AG09309 (cell line): ENCODE results near the gene EFHC1.

Experiments
- DNase-seq: peaks from one replicate; pipeline ENCODE4 v3.0.0-alpha.2; 2010; ENCODE audit warnings: low read depth
- H3K4me3 ChIP-seq: 2 replicates; pipeline ENCODE4 v1.5.1; 2011; ENCODE audit warnings: mild to moderate bottlenecking, low read depth, low read length, moderate library complexity; ENCODE audit not compliant: control insufficient read depth
- CTCF ChIP-seq: IDR thresholded peaks from 2 replicates; pipeline ENCODE4 v1.5.1; 2011; ENCODE audit warnings: mild to moderate bottlenecking, low read depth, low read length, inconsistent platforms; ENCODE audit not compliant: insufficient read depth, control insufficient read depth; ENCODE audit errors: missing control alignments

The EFHC1 gene

DNA sequence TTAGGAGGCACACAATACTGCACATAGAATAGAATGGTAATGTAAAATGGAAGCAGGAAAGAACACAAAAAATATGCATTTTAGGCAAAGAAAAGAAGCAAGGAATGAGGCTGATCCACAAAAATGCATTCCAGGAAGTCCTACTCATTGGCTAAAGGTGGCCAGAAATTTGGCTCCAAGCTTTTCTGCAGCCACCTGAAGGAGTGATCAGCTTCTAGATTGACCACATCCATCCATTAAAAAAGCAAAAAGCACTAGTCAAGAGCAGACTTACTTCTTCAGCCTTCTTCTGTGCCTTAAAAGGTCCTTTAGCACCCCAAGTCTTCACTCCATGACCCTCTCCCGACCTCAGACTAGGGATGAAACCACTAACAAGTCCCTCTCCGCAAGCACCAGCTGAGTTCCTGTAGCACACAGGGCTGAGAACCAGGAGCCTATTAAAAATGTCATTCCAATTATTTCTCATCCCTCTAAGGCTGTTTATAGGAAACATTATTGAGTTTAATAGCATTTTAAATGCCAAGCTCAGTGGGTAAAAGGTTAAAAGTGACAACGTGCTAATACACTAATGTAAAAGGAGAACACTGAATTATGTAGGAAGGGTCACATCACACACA is 120.3 kb downstream of the EFHC1 start:
- peak; percentile 29 for DNase-seq
- no peak overlapping the region for H3K4me3 ChIP-seq
- no peak for TF ChIP-seq CTCF

DNA sequence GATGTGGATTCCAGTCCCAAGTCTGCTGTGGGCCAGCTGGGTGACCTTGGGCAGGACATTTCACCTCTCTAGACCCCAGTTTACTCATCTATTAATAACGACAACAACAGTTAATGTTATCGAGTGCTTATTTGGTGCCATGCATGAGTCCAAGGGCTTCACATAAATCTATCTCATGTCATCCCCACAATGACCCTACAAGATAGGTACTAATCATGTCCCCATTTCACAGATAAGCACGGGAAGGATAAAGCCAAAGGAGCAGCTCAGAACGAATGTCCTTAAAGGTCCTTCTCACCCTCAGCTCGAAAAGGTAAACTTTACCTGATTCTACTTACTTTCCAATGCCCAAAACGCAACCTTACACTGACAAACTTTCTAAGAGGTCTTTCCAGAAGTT is 121.0 kb downstream of the EFHC1 start:
- no peak overlapping the region for H3K4me3 ChIP-seq
- no peak for TF ChIP-seq CTCF
- DNase-seq, result no peak

GRCh38 chr6:52543262-52543661 is 123.1 kb downstream of the EFHC1 start:
- TF ChIP-seq CTCF, result no peak
- H3K4me3 ChIP-seq, result no peak overlapping the region
- no peak for DNase-seq

DNA sequence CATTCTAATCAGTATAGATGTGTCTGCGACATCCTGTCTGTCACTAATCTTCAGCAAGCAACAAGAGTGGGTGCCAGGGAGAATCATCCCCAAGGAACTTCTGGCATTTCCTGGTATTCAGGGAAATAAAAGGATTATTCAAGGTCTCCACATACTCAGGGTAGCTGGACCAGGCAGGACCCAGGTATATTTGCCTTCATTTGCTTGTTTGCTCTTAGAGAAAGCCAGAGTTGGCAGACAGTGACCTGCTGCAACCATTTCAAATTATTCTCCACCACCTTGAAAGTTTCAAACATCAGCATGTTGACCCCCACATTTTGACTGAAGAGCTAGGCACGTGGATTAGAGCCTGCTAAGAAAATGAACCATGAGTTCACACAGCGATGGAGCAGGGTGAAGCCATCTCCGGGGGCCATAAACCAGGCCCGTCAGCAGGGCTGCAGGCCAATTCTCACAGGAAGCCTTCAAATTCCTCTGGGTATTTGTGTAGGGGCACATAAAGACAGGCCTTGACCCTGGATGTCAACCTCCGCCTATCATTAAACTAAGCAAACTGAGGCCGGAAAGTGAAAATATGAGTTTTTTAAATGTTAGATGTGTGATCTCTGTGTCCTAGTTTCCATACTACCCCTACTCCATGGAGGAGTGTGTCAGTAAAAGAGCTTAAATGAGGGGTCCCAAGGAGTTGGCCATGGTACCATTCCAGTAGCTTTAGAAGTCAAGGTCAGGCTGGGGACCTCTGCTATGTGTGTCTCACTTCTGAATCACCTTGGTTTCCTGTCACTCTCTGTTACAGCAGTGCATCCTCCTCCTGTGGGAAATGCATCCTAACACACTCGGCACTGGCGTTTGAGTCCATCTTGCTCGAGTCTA is 123.8 kb downstream of the EFHC1 start:
- no peak overlapping the region for H3K4me3 ChIP-seq
- no peak for TF ChIP-seq CTCF

DNA sequence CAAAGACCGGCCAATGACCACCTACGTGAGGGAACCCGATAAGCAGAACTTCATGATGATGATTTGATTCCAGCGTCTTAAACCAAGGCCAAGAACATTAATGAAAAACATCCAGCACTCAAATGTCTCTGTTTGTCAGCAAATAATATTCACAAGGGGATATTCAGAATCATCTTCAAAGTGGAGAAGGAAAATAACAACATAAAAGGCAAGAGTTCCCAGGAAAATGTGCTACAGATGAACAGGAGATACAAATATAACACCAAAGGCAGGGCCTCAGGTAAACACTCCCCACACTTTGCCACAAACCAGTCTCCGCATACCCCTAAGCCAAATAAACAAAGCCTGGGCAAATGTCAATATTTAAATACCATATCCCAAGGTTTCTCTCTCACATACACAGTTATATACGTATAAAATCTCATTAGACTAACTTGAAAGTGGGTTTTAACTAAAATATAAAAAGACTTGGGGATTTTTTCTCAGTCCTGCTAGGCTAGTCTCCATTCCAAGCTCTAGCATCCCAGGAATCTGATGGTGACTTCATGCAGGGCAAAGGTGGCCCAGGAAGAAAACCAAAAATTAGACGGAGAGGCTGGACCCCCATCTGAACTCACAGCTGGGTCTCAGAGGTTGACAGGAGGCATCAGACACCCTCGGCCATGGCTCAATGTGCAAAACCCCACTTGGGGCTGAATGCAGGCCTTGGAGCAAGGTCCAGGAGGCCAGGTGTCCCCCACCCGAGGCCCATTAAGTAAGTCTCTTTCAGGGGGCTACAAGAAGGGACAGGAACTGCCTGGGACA is 124.7 kb downstream of the EFHC1 start:
- no peak overlapping the region for H3K4me3 ChIP-seq
- no peak for DNase-seq

More for the DNA sequence above, 123.8 kb downstream of the EFHC1 start:
- DNase-seq, result no peak

More for the DNA sequence above, 124.7 kb downstream of the EFHC1 start:
- TF ChIP-seq CTCF, result no peak
